RWPE2 (cell line): ENCODE results near the gene PPP1R14D.

Experiments
- ATAC-seq: fragments of 200-7000 bp; cut with Tn5 transposase; 3 replicates; pipeline ENCODE4 v1.9.1; 2021; ENCODE audit warnings: low read depth
- DNase-seq: peaks from one replicate; pipeline ENCODE4 v3.0.0-alpha.2; 2020; ENCODE audit warnings: low spot score
- H3K27ac ChIP-seq: fragments of 450-650 bp; 2 replicates; pipeline ENCODE4 v1.5.1; 2017; ENCODE audit warnings: mild to moderate bottlenecking; ENCODE audit not compliant: poor library complexity, severe bottlenecking
- H3K27me3 ChIP-seq: fragments of 250-450 bp; sonication (Bioruptor Pico); 2 replicates; pipeline ENCODE4 v1.5.1; 2021; ENCODE audit warnings: mild to moderate bottlenecking, moderate library complexity; ENCODE audit not compliant: insufficient read depth, poor library complexity, severe bottlenecking
- H3K36me3 ChIP-seq: fragments of 250-450 bp; sonication (Bioruptor Pico); 2 replicates; pipeline ENCODE4 v1.5.1; 2020; ENCODE audit warnings: low read depth, mild to moderate bottlenecking, moderate library complexity
- H3K4me1 ChIP-seq: fragments of 250-450 bp; sonication (Bioruptor Pico); 2 replicates; pipeline ENCODE4 v1.5.1; 2021; ENCODE audit warnings: mild to moderate bottlenecking, moderate library complexity; ENCODE audit not compliant: insufficient read depth, poor library complexity, severe bottlenecking
- H3K4me3 ChIP-seq: fragments of 250-450 bp; sonication (Bioruptor Pico); 2 replicates; pipeline ENCODE4 v1.5.1; 2021; ENCODE audit warnings: mild to moderate bottlenecking, moderate library complexity; ENCODE audit not compliant: severe bottlenecking
- H3K9me3 ChIP-seq: fragments of 250-450 bp; sonication (Bioruptor Pico); 2 replicates; pipeline ENCODE4 v1.5.1; 2021; ENCODE audit warnings: mild to moderate bottlenecking, moderate library complexity; ENCODE audit not compliant: severe bottlenecking
- TF ChIP-seq, protein P1 (sequence below): fragments of 450-650 bp; IDR thresholded peaks from one replicate; pipeline ENCODE4 v1.5.1; 2017; ENCODE audit warnings: mild to moderate bottlenecking, moderate library complexity; ENCODE audit not compliant: poor library complexity, severe bottlenecking

The PPP1R14D gene

DNA sequence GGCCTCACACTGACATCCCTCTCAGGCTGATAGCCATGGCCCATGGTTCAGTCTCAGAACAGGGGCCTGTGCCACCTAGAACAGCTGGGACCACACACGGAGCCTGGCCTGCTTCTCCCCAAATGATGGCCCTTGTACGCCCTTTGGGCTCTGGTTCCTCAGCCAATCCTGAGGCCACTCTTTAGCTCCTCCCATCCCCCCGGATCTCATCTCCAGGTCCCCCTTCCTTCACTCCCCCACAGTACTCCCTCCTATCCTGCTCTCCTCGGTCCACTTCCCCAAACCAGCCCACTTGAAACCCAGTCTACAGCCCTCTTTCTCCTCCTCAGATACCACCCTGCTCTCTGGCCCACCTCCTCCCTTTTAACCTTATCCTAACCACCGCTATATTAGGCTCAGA lies 39.4 kb downstream of the PPP1R14D start:
- H3K4me3 ChIP-seq = no peak overlapping the region
- TF ChIP-seq, protein P1, sequence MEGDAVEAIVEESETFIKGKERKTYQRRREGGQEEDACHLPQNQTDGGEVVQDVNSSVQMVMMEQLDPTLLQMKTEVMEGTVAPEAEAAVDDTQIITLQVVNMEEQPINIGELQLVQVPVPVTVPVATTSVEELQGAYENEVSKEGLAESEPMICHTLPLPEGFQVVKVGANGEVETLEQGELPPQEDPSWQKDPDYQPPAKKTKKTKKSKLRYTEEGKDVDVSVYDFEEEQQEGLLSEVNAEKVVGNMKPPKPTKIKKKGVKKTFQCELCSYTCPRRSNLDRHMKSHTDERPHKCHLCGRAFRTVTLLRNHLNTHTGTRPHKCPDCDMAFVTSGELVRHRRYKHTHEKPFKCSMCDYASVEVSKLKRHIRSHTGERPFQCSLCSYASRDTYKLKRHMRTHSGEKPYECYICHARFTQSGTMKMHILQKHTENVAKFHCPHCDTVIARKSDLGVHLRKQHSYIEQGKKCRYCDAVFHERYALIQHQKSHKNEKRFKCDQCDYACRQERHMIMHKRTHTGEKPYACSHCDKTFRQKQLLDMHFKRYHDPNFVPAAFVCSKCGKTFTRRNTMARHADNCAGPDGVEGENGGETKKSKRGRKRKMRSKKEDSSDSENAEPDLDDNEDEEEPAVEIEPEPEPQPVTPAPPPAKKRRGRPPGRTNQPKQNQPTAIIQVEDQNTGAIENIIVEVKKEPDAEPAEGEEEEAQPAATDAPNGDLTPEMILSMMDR = no peak
- peaks cover 75% of the 10 kb centered on the region for H3K4me1 ChIP-seq
- peaks cover 32% of the 10 kb centered on the region for H3K36me3 ChIP-seq
- H3K27me3 ChIP-seq = no peaks in the 10 kb centered on the region
- H3K9me3 ChIP-seq = no peaks in the 10 kb centered on the region
- no peak for ATAC-seq
- peak overlapping the region; percentile 96 for H3K27ac ChIP-seq
- no peak for DNase-seq

DNA sequence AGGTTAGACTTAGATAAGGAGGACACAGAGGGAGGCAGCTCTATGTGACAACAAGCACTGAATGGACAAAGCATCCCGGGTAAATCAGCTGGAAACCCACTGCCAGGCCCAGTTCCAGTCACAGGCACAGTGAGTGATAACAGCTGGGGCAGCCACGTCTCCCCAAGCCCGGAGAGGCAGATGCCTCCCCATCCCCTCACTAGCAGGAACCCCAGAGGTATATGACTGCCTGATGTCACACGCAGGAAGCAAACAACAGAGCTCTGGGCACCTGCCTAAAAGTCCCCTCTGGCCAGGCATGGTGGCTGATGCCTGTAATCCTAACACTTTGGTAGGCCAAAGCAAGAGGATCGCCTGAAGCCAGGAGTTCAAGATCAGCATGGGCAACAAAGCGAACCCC lies 40.5 kb downstream of the PPP1R14D start:
- peaks cover 64% of the 10 kb centered on the region for H3K4me1 ChIP-seq
- no peak overlapping the region for H3K4me3 ChIP-seq
- H3K27me3 ChIP-seq = no peaks in the 10 kb centered on the region
- H3K9me3 ChIP-seq = no peaks in the 10 kb centered on the region
- no peak for DNase-seq
- TF ChIP-seq, protein P1 = no peak
- no peak; the same call in 2 of the 3 replicates for ATAC-seq
- peak overlapping the region; percentile 96 for H3K27ac ChIP-seq
- peaks cover 32% of the 10 kb centered on the region for H3K36me3 ChIP-seq

DNA sequence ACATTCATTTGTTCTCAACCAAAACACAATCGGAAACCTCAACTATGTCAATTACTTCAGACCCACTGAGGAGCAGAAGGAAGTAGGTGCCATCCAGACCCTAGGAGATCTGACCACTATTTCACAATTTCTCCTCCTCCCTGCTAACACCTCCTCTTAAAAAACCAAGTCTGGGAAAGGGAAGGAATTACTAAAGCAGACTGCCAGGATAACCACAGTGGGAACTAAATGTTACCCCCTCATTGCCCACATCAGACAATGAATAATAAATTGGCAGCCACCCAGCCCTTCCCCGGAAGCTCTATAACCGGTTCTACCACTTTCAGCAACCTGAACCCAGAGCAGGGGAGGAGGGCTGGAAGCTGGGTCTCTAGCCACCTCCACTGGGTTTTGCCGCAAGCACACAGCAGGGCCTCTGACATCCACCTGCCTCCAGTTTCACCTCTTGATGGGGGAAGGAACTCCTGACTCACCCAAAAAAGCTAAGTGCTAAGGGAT lies 41.1 kb downstream of the PPP1R14D start:
- no peak overlapping the region for H3K4me3 ChIP-seq
- peaks cover 29% of the 10 kb centered on the region for H3K36me3 ChIP-seq
- H3K9me3 ChIP-seq = no peaks in the 10 kb centered on the region
- DNase-seq = peak; percentile 98
- peak overlapping the region; percentile 96 for H3K27ac ChIP-seq
- H3K4me1 ChIP-seq = peaks cover 61% of the 10 kb centered on the region
- peak; percentile 84 for ATAC-seq
- TF ChIP-seq, protein P1 = no peak
- H3K27me3 ChIP-seq = no peaks in the 10 kb centered on the region

DNA sequence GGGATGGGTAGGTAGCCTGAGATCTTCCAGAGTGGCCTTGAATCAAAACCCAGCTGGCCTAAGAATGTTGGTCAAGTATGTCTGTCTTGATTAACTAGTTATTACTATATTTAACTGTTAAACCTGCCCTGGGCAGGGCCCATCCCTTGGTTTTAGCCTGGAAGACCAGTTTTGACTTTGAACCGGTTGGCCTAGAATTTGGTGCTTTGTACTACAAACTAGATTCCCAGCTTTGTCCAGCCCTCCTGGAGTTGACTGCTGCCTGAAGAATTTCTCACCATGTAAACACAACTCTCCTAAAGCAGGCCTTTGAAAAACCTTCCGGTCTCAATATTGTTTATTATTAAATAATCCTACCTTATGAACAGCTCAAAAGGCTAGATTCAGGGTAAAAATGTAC lies 42.7 kb downstream of the PPP1R14D start:
- H3K27ac ChIP-seq = peak overlapping the region; percentile 96
- DNase-seq (no peak), ATAC-seq (no peak)
- H3K4me3 ChIP-seq = no peak overlapping the region
- TF ChIP-seq, protein P1 = no peak
- H3K9me3 ChIP-seq = no peaks in the 10 kb centered on the region
- H3K36me3 ChIP-seq = peaks cover 13% of the 10 kb centered on the region
- no peaks in the 10 kb centered on the region for H3K27me3 ChIP-seq
- peaks cover 53% of the 10 kb centered on the region for H3K4me1 ChIP-seq

DNA sequence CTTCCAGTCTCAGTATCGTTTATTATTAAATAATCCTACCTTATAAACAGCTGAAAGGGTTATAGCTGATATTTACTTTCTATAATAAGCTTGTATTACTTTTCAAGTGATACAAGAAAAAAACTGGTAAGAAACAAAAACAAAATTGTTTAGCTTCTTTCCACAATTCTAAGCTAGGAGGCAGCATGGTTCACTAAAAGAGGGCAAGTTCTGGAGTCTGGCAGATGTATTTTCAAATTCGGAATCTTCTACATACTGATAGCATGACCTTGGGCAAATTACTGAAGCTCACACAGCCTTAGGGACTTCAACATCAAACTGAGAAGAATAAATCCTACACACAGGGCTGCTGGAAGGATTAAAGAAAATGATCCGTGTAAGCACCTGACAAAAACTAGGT lies 43.3 kb downstream of the PPP1R14D start:
- peak overlapping the region; percentile 96 for H3K27ac ChIP-seq
- peaks cover 46% of the 10 kb centered on the region for H3K4me1 ChIP-seq

More for the DNA sequence above, 43.3 kb downstream of the PPP1R14D start:
- Histone ChIP-seq H3K9me3 (no peaks in the 10 kb centered on the region), H3K36me3 (peaks cover 10% of the 10 kb centered on the region; the same call in 1 of the 2 replicates), H3K27me3 (no peaks in the 10 kb centered on the region), H3K4me3 (no peak overlapping the region)
- ATAC-seq (no peak), DNase-seq (no peak)
- TF ChIP-seq, protein P1 = peak; percentile 64
